Stimulated activated CD4-positive, alpha-beta T cell treated with anti-CD3 and anti-CD28 coated beads, Interleukin-12 subunit alpha, Interleukin-12 subunit beta, amount 100 ng/mL, for 4 hours (primary cell): Measurements from ENCODE around the gene RBMS3.
"Not testable (repeated sequence)": the region's sequence is repeated elsewhere in the genome, so short reads cannot be mapped to it uniquely, and the experiment has no call there.

Experiments
- DNase-seq: peaks from one replicate; pipeline ENCODE4 v3.0.0-alpha.2; 2020

Gene RBMS3

DNA sequence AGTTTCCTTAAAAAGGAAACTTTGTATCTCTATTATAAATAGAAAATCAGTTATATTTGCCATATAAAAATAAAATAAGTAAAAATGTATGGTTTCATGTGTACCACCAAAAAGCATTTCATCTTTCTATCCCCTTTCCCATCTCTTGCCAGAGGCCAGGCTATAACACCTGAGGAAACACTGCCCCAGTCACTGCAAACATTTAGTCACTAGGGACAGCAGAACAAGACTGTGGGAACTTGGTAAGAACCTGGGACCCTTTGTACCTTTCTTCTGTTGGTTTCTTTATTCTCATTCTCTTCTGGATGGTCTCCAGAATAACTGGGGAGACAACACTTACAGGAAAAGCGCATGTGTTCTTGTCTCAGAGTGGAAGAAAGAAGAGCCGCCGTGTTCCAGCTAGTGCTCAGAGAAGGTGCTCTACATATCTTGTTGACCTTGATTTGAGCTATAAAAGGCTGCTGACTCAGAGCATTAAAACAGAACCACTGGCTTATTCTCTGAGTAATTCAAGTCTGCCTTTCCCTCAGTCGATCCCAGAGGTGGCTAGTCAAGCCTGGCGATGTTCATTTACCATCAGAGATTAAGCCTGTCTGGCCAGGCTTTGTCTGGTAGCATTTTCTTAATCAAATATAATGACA is 361.6 kb downstream of the RBMS3 start:
- no peak for DNase-seq

DNA sequence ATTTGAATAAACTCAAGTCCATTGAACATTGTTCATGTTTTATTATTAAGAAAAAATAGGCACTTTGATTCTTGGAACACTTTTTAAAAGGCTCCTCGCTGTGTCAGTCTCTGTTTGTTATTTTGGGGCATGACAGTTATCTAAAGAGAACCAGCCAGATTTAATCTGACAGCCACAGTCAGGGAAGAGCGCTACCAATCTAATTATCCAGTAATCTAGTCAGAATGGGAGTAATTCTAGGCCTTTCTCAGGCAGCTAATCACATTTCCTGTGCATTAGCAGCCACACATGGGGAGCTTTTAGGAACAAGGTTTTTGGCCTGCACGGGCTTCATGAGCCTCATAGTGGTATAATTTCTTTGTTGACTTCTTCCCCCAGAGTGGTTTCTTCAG is 362.2 kb downstream of the RBMS3 start:
- no peak for DNase-seq

DNA sequence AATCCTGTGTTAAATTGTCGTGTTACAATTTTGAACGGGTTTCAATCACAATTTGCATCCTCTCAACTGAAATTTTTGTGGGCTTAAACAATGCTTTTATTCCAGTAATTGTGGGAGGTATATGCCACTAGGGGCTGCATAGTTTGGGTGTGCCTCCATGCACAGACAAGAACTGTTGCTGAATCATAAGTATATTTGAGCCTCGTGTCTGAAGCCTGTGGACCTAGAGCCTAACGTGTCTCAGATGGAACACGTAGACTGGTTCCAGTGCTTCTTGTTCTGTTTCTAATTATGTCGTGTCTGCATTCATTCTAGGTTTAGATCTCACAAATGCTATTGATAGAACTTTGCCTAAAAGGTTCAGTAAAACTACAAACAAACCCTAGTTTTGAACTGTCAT is 363.4 kb downstream of the RBMS3 start:
- no peak for DNase-seq

DNA sequence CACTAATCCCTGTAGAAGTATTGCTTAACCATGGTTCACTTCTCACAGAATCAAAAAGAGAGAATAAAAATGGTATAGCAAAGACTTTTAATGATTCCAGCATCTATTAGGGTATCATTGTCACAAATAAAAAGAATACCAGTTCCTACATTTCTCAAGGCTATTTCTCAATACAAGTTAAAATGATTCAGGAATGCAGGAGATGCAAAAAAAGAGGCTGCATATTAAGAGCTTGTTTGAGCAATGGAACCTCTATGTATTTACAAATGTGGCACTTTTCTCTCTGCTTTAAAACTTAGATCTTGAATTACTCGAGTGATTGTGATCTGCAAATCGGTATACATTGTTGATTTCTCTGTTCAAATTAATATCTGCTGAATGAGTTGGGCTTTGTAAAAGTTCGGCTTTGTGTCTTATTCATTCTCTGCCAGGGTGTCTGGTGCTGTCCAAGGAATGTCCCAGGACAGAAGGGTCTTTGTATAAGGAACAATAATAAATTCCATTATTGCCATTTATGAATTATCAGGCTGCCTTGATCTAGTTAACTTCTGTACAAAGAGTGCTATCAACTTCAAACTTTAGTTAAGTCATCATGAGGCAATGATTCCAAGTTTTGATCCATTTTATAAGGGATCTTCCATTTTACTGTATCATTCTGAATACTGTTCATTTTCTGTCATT is 364.2 kb downstream of the RBMS3 start:
- DNase-seq, result no peak

DNA sequence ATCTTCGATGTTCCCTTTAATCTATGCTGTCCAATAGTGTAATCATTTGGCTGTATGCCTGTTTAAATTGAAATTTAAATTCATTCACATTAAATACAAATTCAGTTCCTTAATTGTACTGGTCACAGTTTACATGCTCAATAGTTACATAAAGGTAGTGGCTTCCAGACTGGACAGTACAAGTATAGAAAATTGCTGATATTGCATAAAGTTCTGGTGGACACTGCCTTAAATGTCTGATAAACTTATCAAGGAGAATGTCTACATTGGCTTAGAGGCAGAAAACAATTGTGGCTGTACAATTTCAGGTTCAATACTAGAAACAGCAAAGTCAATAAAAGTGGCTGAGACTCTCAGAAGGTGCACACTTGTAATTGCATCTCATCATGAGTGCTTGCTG is 365.2 kb downstream of the RBMS3 start:
- DNase-seq, result no peak

DNA sequence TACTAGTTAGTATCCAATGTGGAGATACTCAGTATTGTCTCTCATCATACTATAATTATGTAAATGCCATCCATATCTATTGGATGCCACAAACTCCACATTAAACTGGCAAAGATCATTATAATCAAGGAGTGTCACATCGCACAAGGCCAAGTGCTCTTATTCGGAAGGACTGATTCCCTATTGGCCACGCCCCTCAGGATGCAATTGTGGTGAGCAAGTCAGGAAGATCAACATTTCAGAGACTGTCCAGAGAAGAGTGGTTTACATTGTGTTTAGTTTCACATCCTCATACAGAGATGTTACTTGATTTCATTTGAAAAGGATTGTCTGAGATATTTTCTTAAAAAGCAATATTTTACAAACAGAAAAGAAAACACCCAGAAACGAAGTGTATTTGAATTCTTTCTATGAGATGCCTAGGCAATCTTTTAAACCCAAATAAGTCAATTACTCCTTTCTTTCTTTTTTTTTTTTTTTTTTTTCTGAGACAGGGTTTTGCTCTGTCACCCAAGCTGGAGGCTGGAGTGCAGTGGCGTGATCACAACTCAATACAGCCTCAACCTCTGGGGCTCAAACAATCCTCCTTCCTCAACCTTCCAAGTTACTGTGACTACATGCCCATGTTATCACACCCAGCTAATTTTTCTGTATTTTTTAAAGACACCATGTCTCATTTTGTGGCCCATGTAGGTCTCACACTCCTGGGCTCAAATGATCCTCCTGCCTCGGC is 369.1 kb downstream of the RBMS3 start:
- DNase-seq, result no peak

DNA sequence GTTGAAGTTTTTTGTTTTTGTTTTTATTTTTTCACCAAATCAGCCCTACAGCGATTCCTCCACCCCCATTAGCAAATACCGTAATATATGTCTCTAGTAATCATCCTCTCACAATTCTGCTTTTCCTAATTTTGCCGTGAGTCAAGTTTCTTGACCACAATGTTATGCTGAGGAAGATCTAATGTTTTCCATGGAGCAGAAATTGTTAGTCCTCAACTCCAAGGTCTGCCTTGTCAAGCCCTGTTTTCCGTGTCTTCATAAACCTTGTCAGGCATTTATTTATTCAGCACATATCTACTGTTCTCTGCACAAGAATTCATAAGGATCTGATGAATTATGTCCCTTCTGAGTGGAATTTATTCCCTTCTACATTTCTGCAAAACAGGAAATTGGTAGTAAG is 372.8 kb downstream of the RBMS3 start:
- no peak for DNase-seq

DNA sequence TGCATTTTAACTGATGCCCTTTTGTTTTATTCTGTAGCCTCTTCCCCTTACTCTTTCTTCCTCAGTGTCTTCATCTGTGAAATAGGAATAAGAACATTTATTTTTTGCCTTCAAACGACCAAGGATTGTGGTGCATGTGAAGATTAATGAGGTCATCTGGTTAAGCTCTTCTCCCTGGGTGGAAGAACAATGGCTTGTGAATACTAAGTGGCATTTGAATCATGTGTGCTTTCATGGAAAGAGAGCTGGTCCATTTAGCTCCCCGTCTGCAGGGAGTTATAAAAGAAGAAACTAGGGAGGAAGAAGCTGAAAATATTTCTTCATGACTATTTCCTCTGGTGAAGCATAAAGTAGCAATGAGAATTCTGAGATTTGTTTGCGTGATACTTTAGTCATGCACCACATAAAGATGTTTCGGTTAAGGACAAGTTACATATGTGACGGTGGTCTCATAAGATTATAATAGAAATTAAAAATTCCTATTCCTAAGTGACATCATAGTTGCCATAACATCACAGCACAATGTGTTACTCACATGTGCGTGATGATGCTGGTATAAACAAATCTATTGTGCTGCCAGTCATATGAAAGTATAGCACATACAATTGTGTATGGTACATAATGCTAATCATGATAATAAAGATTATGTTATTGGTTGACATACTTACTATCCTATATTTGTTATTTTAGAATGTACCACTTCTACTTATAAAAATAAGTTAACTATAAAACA is 374.3 kb downstream of the RBMS3 start:
- no peak for DNase-seq

DNA sequence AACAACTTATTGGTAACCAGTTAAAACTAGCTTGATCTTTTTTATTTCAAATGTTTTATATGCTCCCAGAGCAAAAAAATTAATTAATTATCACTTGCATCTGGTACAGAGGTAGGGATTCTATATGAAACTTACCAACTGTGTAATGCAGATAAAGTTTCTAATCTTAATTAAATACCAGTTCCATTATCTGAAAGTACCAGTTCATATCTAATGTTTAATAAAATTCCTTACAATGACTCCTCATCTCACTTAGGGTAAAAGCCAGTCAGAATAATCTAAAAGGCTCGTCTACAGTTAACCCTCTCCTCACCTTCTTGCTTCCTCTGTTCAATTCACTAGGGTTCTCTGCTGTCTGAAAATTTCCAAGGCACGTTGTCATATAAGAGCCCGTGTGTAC is 384.8 kb downstream of the RBMS3 start:
- no peak for DNase-seq

DNA sequence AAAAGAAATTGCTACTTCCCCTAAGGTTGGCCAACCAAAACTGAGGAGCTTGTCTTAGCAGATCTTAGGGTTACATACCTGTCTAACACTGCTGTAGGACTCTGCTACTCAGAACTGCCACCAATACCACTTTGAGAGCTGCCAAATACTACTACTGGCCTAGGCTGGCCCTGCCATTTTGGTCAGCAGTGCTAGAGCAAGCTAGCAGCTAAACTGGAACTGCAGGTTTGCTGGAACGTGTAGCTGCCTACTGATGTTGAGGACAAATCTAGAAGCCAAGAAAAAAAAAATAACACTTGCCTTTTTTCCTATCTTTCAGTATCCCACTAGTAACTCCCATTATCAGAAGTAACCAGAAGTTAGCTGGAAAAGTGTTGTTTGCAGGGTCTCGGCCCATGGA is 387.4 kb downstream of the RBMS3 start:
- DNase-seq, result no peak

DNA sequence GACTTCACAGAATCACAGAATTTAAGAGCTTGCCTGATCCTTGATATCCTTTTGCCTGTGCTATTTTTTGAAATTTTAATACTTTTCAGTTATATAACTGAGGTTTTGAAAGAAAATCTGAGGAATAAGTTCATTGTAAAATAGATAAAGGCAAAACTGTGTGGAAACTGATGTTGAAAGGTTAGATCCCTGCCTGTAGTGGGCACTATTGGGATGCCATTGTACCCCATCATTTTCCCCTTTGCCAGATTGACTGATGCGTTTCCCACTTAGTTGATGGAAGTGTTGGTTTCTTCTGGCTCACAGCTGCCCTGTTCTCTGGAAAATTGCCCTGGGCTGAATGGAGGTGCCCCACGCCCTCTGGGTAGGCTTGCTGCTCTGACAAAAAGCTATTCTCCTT is 387.9 kb downstream of the RBMS3 start:
- no peak for DNase-seq

DNA sequence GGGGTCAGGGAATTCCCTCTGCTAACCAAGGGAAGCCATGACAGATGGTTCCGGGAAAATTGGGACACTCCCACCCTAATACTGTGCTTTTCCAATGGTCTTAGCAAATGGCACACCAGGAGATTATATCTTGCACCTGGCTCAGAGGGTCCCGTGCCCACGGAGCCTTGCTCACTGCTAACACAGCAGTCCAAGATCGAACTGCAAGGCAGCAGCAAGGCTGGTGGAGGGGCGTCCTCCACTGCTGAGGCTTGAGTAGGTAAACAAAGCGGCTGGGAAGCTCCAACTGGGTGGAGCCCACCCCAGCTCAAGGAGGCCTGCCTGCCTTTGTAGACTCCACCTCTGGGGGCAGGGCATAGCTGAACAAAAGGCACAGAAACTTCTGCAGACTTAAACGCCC is 389.6 kb downstream of the RBMS3 start:
- not testable (repeated sequence) for DNase-seq

DNA sequence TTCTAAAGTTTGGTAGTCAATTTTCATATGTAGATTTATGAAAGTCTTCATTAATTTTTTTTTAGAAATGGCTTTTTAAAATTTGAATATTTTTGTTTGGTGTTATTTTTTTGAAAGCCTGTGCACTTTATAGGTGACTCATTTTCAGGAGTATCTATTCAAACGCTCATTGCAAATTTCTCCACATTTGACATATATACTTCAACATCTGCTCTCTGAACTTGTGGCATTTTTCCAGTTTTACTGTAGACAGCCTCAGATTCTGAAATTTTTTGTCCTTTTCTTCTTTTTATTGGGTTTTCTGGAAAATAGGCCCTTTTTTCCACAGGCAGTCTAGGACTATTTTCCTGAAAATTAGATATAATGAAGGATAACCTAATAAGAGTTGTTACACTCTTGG is 396.6 kb downstream of the RBMS3 start:
- no peak for DNase-seq

DNA sequence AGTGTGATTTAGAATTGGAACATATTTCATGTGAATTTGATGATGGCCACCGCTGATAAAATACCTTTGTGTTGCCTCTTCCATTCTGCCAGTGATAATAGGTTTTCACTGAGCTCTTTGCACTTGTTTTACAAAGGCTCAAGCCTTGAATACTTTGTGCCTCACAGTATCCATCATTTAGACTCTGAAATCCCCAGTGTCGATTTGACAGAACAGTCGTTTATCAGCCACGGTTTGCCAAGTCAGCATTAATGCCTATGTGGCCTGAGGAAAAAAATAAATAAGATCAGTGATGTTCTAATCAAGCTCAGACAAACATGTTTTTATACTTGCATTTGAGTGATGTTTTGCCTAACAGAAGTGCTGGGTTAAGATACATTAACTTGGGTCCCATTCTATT is 399.1 kb downstream of the RBMS3 start:
- DNase-seq, result no peak

DNA sequence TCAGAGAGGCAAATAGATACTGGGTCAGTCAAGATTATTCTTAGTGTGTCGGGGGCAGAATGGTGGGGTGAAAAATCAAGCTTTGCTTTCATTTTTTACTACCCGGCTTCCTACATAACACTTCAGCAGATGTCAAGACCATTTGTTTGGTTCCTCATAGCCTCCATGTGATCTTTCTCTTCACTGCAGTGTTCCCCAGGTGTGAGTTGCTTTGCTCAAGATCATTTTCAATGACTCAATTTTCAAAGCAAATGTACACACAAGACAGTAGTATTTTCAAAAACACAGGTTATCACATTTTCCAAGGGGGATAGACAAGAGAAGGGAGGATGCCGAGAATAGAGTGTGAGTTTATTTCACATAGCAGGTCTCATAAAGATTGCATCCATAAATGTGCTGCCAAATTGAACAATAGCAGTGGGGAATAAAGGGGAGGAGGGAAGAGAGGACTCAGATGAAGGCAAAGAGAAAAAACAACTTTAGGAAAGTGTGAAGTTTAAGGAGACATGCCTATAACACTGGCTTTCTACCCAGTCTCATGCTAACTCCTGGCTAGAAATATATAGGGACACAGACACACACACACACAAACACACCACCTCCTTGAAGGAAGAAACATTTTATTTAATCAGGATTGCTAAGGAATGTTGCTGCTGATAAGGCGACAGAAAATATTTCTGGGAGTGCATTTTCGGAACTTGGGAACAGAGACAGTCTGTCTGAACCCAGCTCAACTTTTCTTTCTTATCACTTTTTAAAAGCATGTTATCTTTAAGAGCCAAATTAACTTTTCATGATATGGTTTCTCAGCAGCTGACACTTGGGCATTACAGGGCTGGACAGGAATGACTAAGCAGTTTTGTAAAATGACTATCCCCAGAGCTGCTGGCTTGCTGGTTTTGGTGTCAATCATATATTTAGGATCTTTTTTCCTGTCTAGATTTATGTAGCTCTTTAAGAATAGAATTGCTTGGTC is 402.4 kb downstream of the RBMS3 start:
- no peak for DNase-seq

DNA sequence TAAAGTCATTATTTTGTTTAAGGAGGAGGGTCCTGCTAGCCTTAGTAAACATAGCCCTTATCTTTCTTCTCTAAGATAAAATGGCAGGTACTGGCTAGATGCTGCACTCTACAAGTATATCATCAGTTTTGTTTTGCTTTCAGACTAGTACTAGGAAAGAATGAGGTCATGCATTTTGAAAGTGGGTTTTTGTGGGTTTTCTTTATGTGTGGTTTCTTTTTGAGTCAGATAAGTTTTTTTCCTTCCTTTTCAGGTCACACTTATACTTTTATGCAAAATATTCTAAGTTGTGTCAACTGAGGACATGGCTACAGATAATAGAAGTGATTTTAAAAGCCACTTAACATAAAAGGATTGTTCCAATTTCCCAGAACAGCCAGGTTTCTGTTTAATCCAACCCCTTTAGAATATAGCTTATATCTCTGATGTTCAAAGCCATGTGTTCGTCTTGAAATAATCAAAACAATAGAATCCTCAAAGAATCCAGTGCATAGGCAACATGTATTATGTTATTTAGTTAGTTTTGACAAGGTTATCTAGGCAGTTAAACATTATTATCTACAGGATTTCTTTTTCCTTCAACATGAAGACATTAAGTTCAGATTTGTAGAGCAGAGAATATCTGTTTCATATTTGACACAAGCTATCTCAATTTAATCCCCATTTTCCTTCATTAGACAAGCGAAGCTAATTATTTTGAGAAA is 406.2 kb downstream of the RBMS3 start:
- DNase-seq, result no peak

DNA sequence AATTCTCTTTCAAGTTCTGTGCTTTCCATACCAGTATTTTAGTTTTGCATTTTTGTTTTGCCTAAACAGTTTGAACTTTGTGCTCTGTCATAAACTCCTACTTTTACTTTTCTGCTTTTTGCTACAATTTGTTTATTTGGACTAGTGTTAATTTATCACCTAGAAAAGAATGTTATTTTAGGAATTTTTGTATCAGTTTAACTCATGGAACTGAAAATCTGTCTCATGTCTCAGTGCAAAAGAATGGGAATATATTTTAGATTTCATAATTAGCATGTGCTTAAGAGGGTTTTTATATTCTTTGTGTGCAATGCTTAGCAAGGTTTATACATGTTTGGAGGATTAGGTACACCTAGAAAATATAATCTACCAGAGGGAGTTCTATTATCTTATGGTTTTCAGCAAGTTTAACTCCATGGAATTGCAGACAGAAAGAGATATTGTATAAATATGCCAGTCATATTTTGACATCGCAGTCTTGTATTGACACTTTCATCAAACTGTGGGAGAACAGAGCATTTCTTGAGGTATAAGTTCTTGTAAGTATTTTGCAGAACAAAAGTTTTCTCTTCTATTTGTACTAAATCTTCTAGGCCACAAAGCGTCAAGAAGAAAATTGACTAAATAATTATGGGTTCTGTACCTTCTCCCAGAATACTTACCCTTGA is 409.9 kb downstream of the RBMS3 start:
- DNase-seq, result no peak

DNA sequence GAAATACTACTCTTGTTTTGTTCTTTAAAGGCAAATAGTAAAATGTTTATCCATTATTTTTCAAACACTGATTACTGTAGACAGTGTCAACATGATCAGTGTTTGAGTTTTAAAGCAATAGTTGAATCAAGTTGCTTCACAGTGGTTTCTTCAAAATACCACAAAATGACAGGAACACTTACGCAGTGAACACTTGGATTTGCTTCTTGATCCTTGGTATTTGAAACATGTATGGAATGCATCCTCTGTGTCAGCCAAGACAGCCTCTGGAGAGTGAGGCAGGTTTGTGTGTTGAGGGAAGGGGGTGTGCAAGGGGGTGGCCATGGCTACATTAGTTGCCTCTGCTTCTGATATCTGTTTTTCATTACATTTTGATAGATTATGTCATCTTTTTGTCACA is 413.0 kb downstream of the RBMS3 start:
- DNase-seq, result no peak

DNA sequence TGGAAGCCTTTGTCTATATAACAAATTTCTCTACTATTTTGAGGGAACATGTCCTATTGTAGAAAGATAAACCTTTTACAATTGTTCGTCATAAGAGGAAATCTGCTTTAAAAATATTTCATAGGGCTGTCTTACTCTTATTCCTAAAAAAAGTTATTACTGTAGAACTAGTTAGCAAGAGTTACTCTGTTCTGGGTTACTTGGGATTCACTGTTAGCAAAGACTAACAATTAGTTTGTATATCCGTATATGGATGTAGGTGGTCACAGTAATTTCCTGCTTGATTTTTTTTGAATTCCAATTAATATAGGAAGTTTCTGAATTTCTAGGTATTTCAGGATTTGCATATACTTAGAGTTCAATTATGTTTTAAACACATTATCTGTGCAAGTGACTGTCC is 413.5 kb downstream of the RBMS3 start:
- DNase-seq, result no peak

DNA sequence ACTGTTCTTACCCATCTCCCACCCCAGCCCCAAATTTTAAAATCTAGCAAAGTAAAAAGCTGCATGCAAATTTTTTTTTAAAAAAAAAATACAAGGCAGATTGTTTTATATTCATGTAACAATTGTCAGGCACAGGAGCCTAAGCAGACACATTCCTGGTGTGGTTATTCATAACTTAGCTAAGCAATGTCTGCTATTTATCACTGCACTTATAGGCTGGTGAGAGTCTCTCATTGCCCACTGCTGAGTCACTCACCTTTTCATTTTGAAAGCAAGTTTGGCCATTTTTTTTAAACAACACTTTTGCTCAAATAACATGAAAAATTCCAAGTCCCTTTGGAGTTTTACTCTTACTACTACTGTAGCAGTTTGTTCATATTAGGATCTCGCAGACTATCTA is 413.9 kb downstream of the RBMS3 start:
- DNase-seq, result no peak

DNA sequence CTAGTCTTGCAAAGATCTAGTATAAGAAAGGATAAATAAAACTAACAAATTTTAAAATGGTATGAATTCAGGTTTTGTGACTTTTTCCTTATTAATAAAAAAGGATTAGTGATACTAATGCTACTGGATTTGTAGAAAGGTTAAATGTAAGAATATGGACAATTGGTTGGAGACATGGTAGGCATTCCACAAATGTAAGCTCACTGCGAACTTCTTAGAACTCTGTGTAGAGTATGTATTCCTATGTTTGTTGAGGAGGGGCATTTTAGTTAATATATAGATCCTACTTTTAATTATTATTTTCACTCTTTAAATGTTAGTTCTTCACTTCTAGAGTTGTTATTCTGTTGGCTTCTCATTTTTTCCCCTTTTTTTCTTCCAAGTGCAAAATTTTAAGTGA is 414.3 kb downstream of the RBMS3 start:
- DNase-seq, result no peak
